Measurements from ENCODE around the gene GAK. TPM values are rescaled to one million over a fixed set of nuclear protein-coding genes. Genes with fewer than 3 reads are reported as not detected.

The GAK gene
- total and polyA plus RNA-seq, 2 of the 4 experiments (the other 2 are of a cell fraction): 45.1 to 133 TPM

- H3K14ac ChIP-seq (replicated peaks; ENCODE audit: low read depth, low read length): no peak overlapping the region
- H3K9me3 ChIP-seq (ENCODE audit: control insufficient read depth, insufficient read depth, low read length): no peaks in the 10 kb centered on the region
- intact Hi-C loops (cut with micrococcal nuclease) (no loop called here), in situ Hi-C loops (cut with MboI; ENCODE audit: low sequenced_read_pairs) (no loop called here), dilution Hi-C loops (cut with HindIII; ENCODE audit: low sequenced_read_pairs, unreplicated experiment) (no loop called here)
- no peak for TF ChIP-seq CTCF (conservative IDR thresholded peaks at IDR 0.05; ENCODE audit: low read depth, low read length)
- no peak for TF ChIP-seq CEBPB (IDR thresholded peaks at IDR 0.05; ENCODE audit: low read depth, low read length)
- TF ChIP-seq MAZ (IDR thresholded peaks at IDR 0.05; ENCODE audit: borderline replicate concordance, low read depth, low read length): no peak
- no peak for TF ChIP-seq RCOR1 (IDR thresholded peaks at IDR 0.05; ENCODE audit: insufficient replicate concordance, low read length)
- no peak for TF ChIP-seq MAFK (IDR thresholded peaks at IDR 0.05; ENCODE audit: low read depth, low read length)
- TF ChIP-seq FOS (IDR thresholded peaks at IDR 0.05; ENCODE audit: low read depth, low read length): no peak
- TF ChIP-seq SMC3 (IDR thresholded peaks at IDR 0.05; ENCODE audit: low read depth, low read length): no peak
- TF ChIP-seq USF2 (IDR thresholded peaks at IDR 0.05; ENCODE audit: low read depth, low read length): no peak
- DNase-seq (no peak), ATAC-seq (ENCODE audit: low read depth) (no peak)
- CTCF ChIA-PET: no interaction called here
- H2AK5ac ChIP-seq (ENCODE audit: low read depth, low read length): no peak overlapping the region
- no peak overlapping the region for H3K27ac ChIP-seq (ENCODE audit: insufficient read depth, low read length)
- no peaks in the 10 kb centered on the region for H3K4me1 ChIP-seq (ENCODE audit: control insufficient read depth, insufficient read depth, low read length)
- H2BK20ac ChIP-seq (ENCODE audit: low read depth, low read length): no peak overlapping the region
- H2AFZ ChIP-seq (replicated peaks; ENCODE audit: low read length, poor library complexity): no peak overlapping the region
- H3K79me1 ChIP-seq (ENCODE audit: low read depth in 1 of 2, low read length in 2 of 2): no peaks in the 10 kb centered on the region; a peak in 1 of 4 replicates
- no peak overlapping the region for H3K18ac ChIP-seq (ENCODE audit: low read depth, low read length)
- no peak overlapping the region for H3K4me2 ChIP-seq (ENCODE audit: low read depth, low read length)
- H3K27me3 ChIP-seq (ENCODE audit: control insufficient read depth, insufficient read depth, low read length): no peaks in the 10 kb centered on the region
- H4K5ac ChIP-seq (ENCODE audit: low read depth, low read length): no peak overlapping the region
- no peak overlapping the region for H2BK120ac ChIP-seq (ENCODE audit: low read depth, low read length)
- H3K4ac ChIP-seq (ENCODE audit: low read depth, low read length): no peak overlapping the region
- H3K4me3 ChIP-seq (ENCODE audit: insufficient read depth, low read depth, low read length): no peak overlapping the region
- H3K56ac ChIP-seq (ENCODE audit: extremely low read depth, insufficient read depth, low read length): no peak overlapping the region
- H4K20me1 ChIP-seq (ENCODE audit: insufficient read depth, low read length): no peaks in the 10 kb centered on the region
- peaks cover 64% of the 10 kb centered on the region for H3K36me3 ChIP-seq (ENCODE audit: control insufficient read depth, insufficient read depth, low read length)
- H2BK5ac ChIP-seq (ENCODE audit: low read depth, low read length, poor library complexity, severe bottlenecking): no peak overlapping the region
- H3K9me1 ChIP-seq (ENCODE audit: insufficient read depth, low read length): 0 out of 2 replicates have a peak, but pooled peaks cover 2% of the 10 kb centered on the region
- BruUV-seq (replicated peaks): no TSS peak
- no peak overlapping the region for H2BK15ac ChIP-seq (ENCODE audit: low read depth, low read length)
- no peak overlapping the region for H2AK9ac ChIP-seq (replicated peaks; ENCODE audit: low read depth, low read length, poor library complexity)
- 89% methylated on average over 11 of the region's 26 CpGs; no CpG with 5 or more reads in 1 of the 2 experiments for WGBS, 2 experiments (ENCODE audit: extremely low coverage in 2 of 2, insufficient read length in 1 of 2)
- no peak overlapping the region for H3K23ac ChIP-seq (ENCODE audit: low read depth, low read length)
- H3K9ac ChIP-seq (ENCODE audit: low read depth, low read length): no peak overlapping the region
- POLR2A ChIA-PET (ENCODE audit: unreplicated experiment): no interaction called here
- H4K91ac ChIP-seq (ENCODE audit: insufficient read depth, low read depth, low read length): no peak overlapping the region
- no peak overlapping the region for H4K8ac ChIP-seq (ENCODE audit: low read depth in 2 of 2, low read length in 2 of 2)
Measured at GRCh38 chr4:875818-876423, 56.2 kb downstream of the GAK start.

All from IMR-90 (cell line).